Muscle of leg (tissue), 11 donors: ENCODE measurements around the gene ESCO1. TPM values are rescaled to one million over a fixed set of nuclear protein-coding genes. Genes with fewer than 3 reads are reported as not detected.
"Not testable (repeated sequence)": the region's sequence is repeated elsewhere in the genome, so short reads cannot be mapped to it uniquely, and the experiment has no call there.

Experiments
- DNase-seq: peaks from one replicate; pipeline ENCODE4 v3.0.0; 2013
- H3K27ac ChIP-seq: one replicate; pipeline ENCODE4 v1.5.1; 2013; ENCODE audit warnings: mild to moderate bottlenecking, low read length, control low read depth
- H3K27me3 ChIP-seq: one replicate; pipeline ENCODE4 v1.6.1; 2013; ENCODE audit warnings: low read length; ENCODE audit not compliant: control insufficient read depth, insufficient read depth
- H3K36me3 ChIP-seq: one replicate; pipeline ENCODE4 v1.6.1; 2013; ENCODE audit warnings: low read length; ENCODE audit not compliant: control insufficient read depth, insufficient read depth
- H3K4me1 ChIP-seq: one replicate; pipeline ENCODE4 v1.6.1; 2013; ENCODE audit warnings: low read length; ENCODE audit not compliant: control insufficient read depth, insufficient read depth
- H3K4me3 ChIP-seq: one replicate; pipeline ENCODE4 v1.5.1; 2013; ENCODE audit warnings: low read length, control low read depth
- H3K9me3 ChIP-seq: replicated peaks from 2 replicates; pipeline ENCODE4 v1.6.1; 2013; ENCODE audit warnings: low read depth, low read length; ENCODE audit not compliant: control insufficient read depth
- WGBS: methylation state at CpG from one replicate; pipeline ENCODE4 v1.1.5; 2013; ENCODE audit warnings: missing lambda C conversion rate; ENCODE audit not compliant: insufficient coverage; 5-methylcytosine and 5-hydroxymethylcytosine counted together
- polyA plus RNA-seq, 8 donors: library from polyadenylated mRNA; unstranded; fragments of 120-200 nt; gene quantifications; one replicate each; pipeline versions ENCODE4 v1.2.1 to v1.2.3, GENCODE V29; 2013; ENCODE audit warnings: inconsistent platforms in 1 of 8, low replicate concordance in 1 of 8; ENCODE audit not compliant: insufficient read length in 8 of 8, insufficient read depth in 1 of 8
- total RNA-seq: library from RNA; stranded (reverse); fragments of 120-200 nt; gene quantifications from one replicate; pipeline ENCODE4 v1.2.4, GENCODE V29; 2013

Gene ESCO1
- total and polyA plus RNA-seq, 9 donors, result 16.9 to 28.5 (median 19.3) TPM

GRCh38 chr18:21612125-21613039 lies 11.9 kb upstream of the ESCO1 start, which contains the start of gene SNRPD1:
Gene SNRPD1, plus strand, starts transcription at chr18:21612314. Its CDS starts 116 bp downstream, at chr18:21612430.
- Histone ChIP-seq H3K36me3 (peaks cover 2% of the 10 kb centered on the region), H3K4me1 (peaks cover 9% of the 10 kb centered on the region), H3K9me3 (peaks cover 3% of the 10 kb centered on the region), H3K27ac (peak within 1 kb of the TSS; percentile 95), H3K4me3 (peak within 1 kb of the TSS; percentile 74), H3K27me3 (no peaks in the 10 kb centered on the region)
- DNase-seq, result peak; percentile 96
- WGBS, result 0% methylated on average over 50 of the region's 59 CpGs

- H3K4me1 ChIP-seq, H3K9me3 ChIP-seq, H3K36me3 ChIP-seq, H3K27me3 ChIP-seq: not testable (repeated sequence)
- WGBS, result 57% methylated on average over 27 of the region's 30 CpGs
- H3K4me3 ChIP-seq, result peak overlapping the region; percentile 74
- DNase-seq, result peak; percentile 9
- H3K27ac ChIP-seq, result peak overlapping the region; percentile 95
These were observed 11.1 kb upstream of the ESCO1 start for GRCh38 chr18:21611401-21612124.

GRCh38 chr18:21605213-21605612 lies 4.7 kb upstream of the ESCO1 start:
- Histone ChIP-seq H3K36me3 (no peaks in the 10 kb centered on the region), H3K27ac (no peak overlapping the region), H3K4me1 (no peaks in the 10 kb centered on the region), H3K4me3 (no peak overlapping the region), H3K27me3 (no peaks in the 10 kb centered on the region), H3K9me3 (no peaks in the 10 kb centered on the region)
- no peak for DNase-seq

- no peak overlapping the region for H3K4me3 ChIP-seq
- H3K36me3 ChIP-seq, result no peaks in the 10 kb centered on the region
- H3K27me3 ChIP-seq, result no peaks in the 10 kb centered on the region
- H3K27ac ChIP-seq, result no peak overlapping the region
- WGBS, result no CpG with 5 or more reads among the region's 2 CpGs
- no peaks in the 10 kb centered on the region for H3K4me1 ChIP-seq
- no peaks in the 10 kb centered on the region for H3K9me3 ChIP-seq
- no peak for DNase-seq
These were observed 4.2 kb upstream of the ESCO1 start for GRCh38 chr18:21604671-21605070.

GRCh38 chr18:21602299-21602587 lies 1.7 kb upstream of the ESCO1 start:
- no peak overlapping the region for H3K4me3 ChIP-seq
- H3K4me1 ChIP-seq, result peaks cover 4% of the 10 kb centered on the region
- DNase-seq, result peak; percentile 37
- WGBS, result 83% methylated on average over 1 of the region's 5 CpGs
- no peaks in the 10 kb centered on the region for H3K36me3 ChIP-seq
- H3K9me3 ChIP-seq, result no peaks in the 10 kb centered on the region
- H3K27me3 ChIP-seq, result no peaks in the 10 kb centered on the region
- H3K27ac ChIP-seq, result no peak overlapping the region

- Histone ChIP-seq H3K9me3 (no peaks in the 10 kb centered on the region), H3K4me1 (peaks cover 4% of the 10 kb centered on the region), H3K27ac (peak overlapping the region; percentile 99), H3K4me3 (peak overlapping the region; percentile 98), H3K27me3 (no peaks in the 10 kb centered on the region), H3K36me3 (no peaks in the 10 kb centered on the region)
- under 1% methylated on average over 52 of the region's 67 CpGs for WGBS
- DNase-seq, result peak; percentile 45
These were observed 649 bp downstream of the ESCO1 start for GRCh38 chr18:21599585-21600525.

- peak overlapping the region; percentile 99 for H3K27ac ChIP-seq
- peaks cover 4% of the 10 kb centered on the region for H3K4me1 ChIP-seq
- H3K4me3 ChIP-seq, result peak overlapping the region; percentile 98
- DNase-seq, result peak; percentile 7
- 70% methylated on average over 4 of the region's 18 CpGs for WGBS
- no peaks in the 10 kb centered on the region for H3K27me3 ChIP-seq
- H3K36me3 ChIP-seq, result no peaks in the 10 kb centered on the region
- H3K9me3 ChIP-seq, result no peaks in the 10 kb centered on the region
These were observed 1.5 kb downstream of the ESCO1 start for GRCh38 chr18:21598726-21599584.

GRCh38 chr18:21597620-21598019 lies 2.9 kb downstream of the ESCO1 start:
- Histone ChIP-seq H3K27ac (no peak overlapping the region), H3K9me3 (no peaks in the 10 kb centered on the region), H3K4me3 (no peak overlapping the region), H3K4me1 (peaks cover 4% of the 10 kb centered on the region), H3K36me3 (no peaks in the 10 kb centered on the region), H3K27me3 (no peaks in the 10 kb centered on the region)
- DNase-seq, result no peak
- no CpG with 5 or more reads among the region's 1 CpG for WGBS

GRCh38 chr18:21593540-21594257 lies 6.8 kb downstream of the ESCO1 start:
- 90% methylated on average over 2 of the region's 7 CpGs for WGBS
- no peak overlapping the region for H3K27ac ChIP-seq
- H3K36me3 ChIP-seq, result no peaks in the 10 kb centered on the region
- no peak overlapping the region for H3K4me3 ChIP-seq
- no peak for DNase-seq
- no peaks in the 10 kb centered on the region for H3K27me3 ChIP-seq
- H3K4me1 ChIP-seq, result no peaks in the 10 kb centered on the region
- peaks cover 2% of the 10 kb centered on the region for H3K9me3 ChIP-seq
